Mesendoderm (in vitro differentiated cells): ENCODE measurements around the gene NPIPA7.
"Not testable (repeated sequence)": the region's sequence is repeated elsewhere in the genome, so short reads cannot be mapped to it uniquely, and the experiment has no call there.

ENCODE experiments used
- DNase-seq: peaks from one replicate; pipeline ENCODE4 v3.0.0; 2013
- H2AK5ac ChIP-seq: 2 replicates; pipeline ENCODE4 v1.6.1; 2013; ENCODE audit warnings: low read length, inconsistent platforms
- H2BK120ac ChIP-seq: 2 replicates; pipeline ENCODE4 v1.6.1; 2013; ENCODE audit warnings: low read depth, mild to moderate bottlenecking, low read length, moderate library complexity, mixed read lengths
- H2BK15ac ChIP-seq: replicated peaks from 2 replicates; pipeline ENCODE4 v1.6.1; 2013; ENCODE audit warnings: low read depth, mild to moderate bottlenecking, moderate library complexity
- H2BK5ac ChIP-seq: 2 replicates; pipeline ENCODE4 v1.6.1; 2013; ENCODE audit warnings: low read length, inconsistent platforms
- H3K18ac ChIP-seq: 2 replicates; pipeline ENCODE4 v1.6.1; 2013; ENCODE audit warnings: mild to moderate bottlenecking, low read length, mixed read lengths
- H3K23ac ChIP-seq: one replicate; pipeline ENCODE4 v1.6.1; 2013; ENCODE audit warnings: low read length
- H3K27ac ChIP-seq: 2 replicates; pipeline ENCODE4 v1.5.1; 2013; ENCODE audit warnings: low read depth, mild to moderate bottlenecking, inconsistent platforms, low read length, moderate library complexity
- H3K27me3 ChIP-seq: 2 replicates; pipeline ENCODE4 v1.6.1; 2013; ENCODE audit warnings: low read length, control low read depth, mild to moderate bottlenecking, inconsistent platforms; ENCODE audit not compliant: insufficient read depth, poor library complexity
- H3K36me3 ChIP-seq: 2 replicates; pipeline ENCODE4 v1.6.1; 2013; ENCODE audit warnings: low read length, inconsistent platforms; ENCODE audit not compliant: control insufficient read depth, insufficient read depth
- H3K4ac ChIP-seq: one replicate; pipeline ENCODE4 v1.6.1; 2013; ENCODE audit warnings: low read depth, mild to moderate bottlenecking, low read length, moderate library complexity
- H3K4me1 ChIP-seq: 2 replicates; pipeline ENCODE4 v1.6.1; 2013; ENCODE audit warnings: low read depth, low read length, inconsistent platforms; ENCODE audit not compliant: control insufficient read depth
- H3K4me2 ChIP-seq: 2 replicates; pipeline ENCODE4 v1.6.1; 2013; ENCODE audit warnings: low read length
- H3K4me3 ChIP-seq: 2 replicates; pipeline ENCODE4 v1.5.1; 2013; ENCODE audit warnings: mild to moderate bottlenecking, low read length
- H3K56ac ChIP-seq: one replicate; pipeline ENCODE4 v1.6.1; 2013; ENCODE audit warnings: low read length
- H3K79me1 ChIP-seq: 2 replicates; pipeline ENCODE4 v1.6.1; 2013; ENCODE audit warnings: low read length, inconsistent platforms
- H3K79me2 ChIP-seq: 2 replicates; pipeline ENCODE4 v1.6.1; 2013; ENCODE audit warnings: mild to moderate bottlenecking, low read length; ENCODE audit not compliant: control insufficient read depth, insufficient read depth
- H3K9ac ChIP-seq: 2 replicates; pipeline ENCODE4 v1.6.1; 2013; ENCODE audit warnings: low read length, inconsistent platforms
- H4K5ac ChIP-seq: one replicate; pipeline ENCODE4 v1.6.1; 2013; ENCODE audit warnings: low read length
- H4K8ac ChIP-seq: one replicate; pipeline ENCODE4 v1.6.1; 2013; ENCODE audit warnings: low read depth, mild to moderate bottlenecking, control low read depth, low read length, moderate library complexity
- WGBS: extraction: QIAGEN DNeasy Blood & Tissue Kit; methylation state at CpG from one replicate; pipeline ENCODE4 v1.1.7; 2013; ENCODE audit warnings: low lambda C conversion rate, missing lambda C conversion rate; ENCODE audit not compliant: insufficient coverage; ENCODE audit errors: extremely low coverage; 5-methylcytosine and 5-hydroxymethylcytosine counted together

NPIPA7 gene

DNA sequence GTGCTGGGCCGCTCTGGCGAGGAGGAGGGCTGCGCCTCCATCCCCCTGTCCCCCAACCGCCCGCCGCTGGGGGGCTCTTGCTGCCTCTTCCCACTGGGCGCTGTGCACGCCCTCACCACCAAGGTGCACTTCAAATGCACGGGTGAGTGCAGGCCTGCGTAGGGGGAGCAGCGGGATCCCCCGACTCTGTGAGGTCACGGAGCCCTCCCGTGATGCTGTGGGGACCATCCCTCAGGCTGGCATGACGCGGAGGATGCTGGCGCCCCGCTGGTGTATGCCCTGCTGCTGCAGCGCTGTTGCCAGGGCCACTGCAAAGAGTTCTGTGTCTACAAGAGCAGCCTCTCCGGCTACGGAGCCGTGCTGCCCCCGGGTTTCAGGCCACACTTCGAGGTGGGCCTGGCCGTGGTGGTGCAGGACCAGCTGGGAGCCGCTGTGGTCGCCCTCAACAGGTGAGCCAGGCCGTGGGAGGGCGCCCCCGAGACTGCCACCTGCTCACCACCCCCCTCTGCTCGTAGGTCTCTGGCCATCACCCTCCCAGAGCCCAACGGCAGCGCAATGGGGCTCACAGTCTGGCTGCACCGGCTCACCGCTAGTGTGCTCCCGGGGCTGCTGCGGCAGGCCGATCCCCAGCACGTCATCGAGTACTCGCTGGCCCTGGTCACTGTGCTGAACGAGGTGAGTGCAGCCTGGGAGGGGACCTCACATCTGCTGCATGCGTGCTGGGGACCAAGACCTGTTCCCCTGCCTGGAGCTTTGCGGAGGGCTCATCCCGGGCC, 9.7 kb upstream of the NPIPA7 start:
- H3K4me2 ChIP-seq, H3K79me1 ChIP-seq, H2BK15ac ChIP-seq, H3K4me3 ChIP-seq, DNase-seq, H3K4ac ChIP-seq, H3K79me2 ChIP-seq, H3K27me3 ChIP-seq, H3K9ac ChIP-seq, H2BK5ac ChIP-seq, H2BK120ac ChIP-seq, H3K36me3 ChIP-seq, H2AK5ac ChIP-seq, H3K4me1 ChIP-seq, H3K18ac ChIP-seq, H3K23ac ChIP-seq, H4K8ac ChIP-seq, H4K5ac ChIP-seq, H3K27ac ChIP-seq, H3K56ac ChIP-seq: not testable (repeated sequence)
- no CpG with 5 or more reads among the region's 45 CpGs for WGBS

DNA sequence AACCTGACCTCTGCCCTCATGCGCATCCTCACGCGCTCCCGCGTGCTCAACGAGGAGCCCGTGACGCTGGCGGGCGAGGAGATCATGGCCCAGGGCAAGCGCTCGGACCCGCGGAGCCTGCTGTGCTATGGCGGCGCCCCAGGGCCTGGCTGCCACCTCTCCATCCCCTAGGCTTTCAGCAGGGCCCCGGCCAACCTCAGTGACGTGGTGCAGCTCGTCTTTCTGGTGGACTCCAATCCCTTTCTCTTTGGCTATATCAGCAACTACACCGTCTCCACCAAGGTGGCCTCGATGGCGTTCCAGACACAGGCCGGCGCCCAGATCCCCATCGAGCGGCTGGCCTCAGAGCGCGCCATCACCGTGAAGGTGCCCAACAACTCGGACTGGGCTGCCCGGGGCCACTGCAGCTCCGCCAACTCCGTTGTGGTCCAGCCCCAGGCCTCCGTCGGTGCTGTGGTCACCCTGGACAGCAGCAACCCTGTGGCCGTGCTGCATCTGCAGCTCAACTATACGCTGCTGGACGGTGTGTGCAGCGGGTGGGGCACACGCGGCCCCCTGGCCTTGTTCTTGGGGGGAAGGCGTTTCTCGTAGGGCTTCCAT, 7.7 kb upstream of the NPIPA7 start:
- not testable (repeated sequence) for H2AK5ac ChIP-seq, H3K4me2 ChIP-seq, H3K36me3 ChIP-seq, H4K8ac ChIP-seq, DNase-seq, H3K4me1 ChIP-seq, H3K27ac ChIP-seq, H3K9ac ChIP-seq, H3K79me1 ChIP-seq, H3K23ac ChIP-seq, H4K5ac ChIP-seq, H2BK15ac ChIP-seq, H3K4me3 ChIP-seq, H2BK120ac ChIP-seq, H2BK5ac ChIP-seq, H3K56ac ChIP-seq, H3K18ac ChIP-seq, H3K4ac ChIP-seq, H3K27me3 ChIP-seq, H3K79me2 ChIP-seq
- no CpG with 5 or more reads among the region's 43 CpGs for WGBS

DNA sequence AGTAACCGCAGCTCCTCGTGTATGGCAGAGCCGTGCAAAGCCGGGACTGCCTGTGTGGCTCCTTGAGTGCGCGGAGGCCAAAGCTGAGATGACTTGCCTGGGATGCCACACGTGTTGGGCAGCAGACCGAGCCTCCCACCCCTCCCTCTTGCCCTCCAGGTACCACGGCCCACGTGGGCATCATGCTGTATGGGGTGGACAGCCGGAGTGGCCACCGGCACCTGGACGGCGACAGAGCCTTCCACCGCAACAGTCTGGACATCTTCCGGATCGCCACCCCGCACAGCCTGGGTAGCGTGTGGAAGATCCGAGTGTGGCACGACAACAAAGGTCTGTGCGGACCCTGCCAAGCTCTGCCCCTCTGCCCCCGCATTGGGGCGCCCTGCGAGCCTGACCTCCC, 4.7 kb upstream of the NPIPA7 start:
- H3K56ac ChIP-seq, H4K5ac ChIP-seq, H2BK120ac ChIP-seq, H3K36me3 ChIP-seq, H2BK5ac ChIP-seq, H4K8ac ChIP-seq, H3K79me1 ChIP-seq, H3K27ac ChIP-seq, H3K18ac ChIP-seq, H3K27me3 ChIP-seq, H2AK5ac ChIP-seq, H3K4me2 ChIP-seq, H2BK15ac ChIP-seq, H3K4me1 ChIP-seq, H3K23ac ChIP-seq, H3K4ac ChIP-seq, H3K9ac ChIP-seq, DNase-seq, H3K4me3 ChIP-seq, H3K79me2 ChIP-seq: not testable (repeated sequence)
- WGBS: no CpG with 5 or more reads among the region's 25 CpGs

DNA sequence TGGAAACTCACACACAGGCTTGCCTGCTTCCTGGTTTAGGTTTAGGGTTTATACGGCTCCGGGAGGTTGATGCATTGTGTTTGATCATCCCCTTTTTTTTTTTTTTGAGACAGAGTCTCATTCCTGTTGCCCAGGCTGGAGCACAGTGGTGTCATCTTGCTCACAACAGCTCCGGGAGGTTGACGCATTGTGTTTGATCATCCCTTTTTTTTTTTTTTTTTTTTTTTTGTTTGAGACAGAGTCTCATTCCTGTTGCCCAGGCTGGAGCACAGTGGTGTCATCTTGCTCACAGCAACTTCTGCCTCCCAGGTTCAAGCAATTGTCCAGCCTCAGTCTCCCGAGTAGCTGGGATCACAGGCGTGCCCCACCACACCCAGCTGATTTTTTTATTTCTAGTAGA, 20.7 kb downstream of the NPIPA7 start:
- DNase-seq, H3K4me1 ChIP-seq, H3K27ac ChIP-seq, H3K4me3 ChIP-seq, H3K27me3 ChIP-seq, H3K23ac ChIP-seq, H2AK5ac ChIP-seq, H2BK15ac ChIP-seq, H3K79me1 ChIP-seq, H3K79me2 ChIP-seq, H3K36me3 ChIP-seq, H3K4me2 ChIP-seq, H4K8ac ChIP-seq, H3K56ac ChIP-seq, H4K5ac ChIP-seq, H3K9ac ChIP-seq, H3K4ac ChIP-seq, H2BK120ac ChIP-seq, H3K18ac ChIP-seq, H2BK5ac ChIP-seq: not testable (repeated sequence)
- no CpG with 5 or more reads among the region's 6 CpGs for WGBS

DNA sequence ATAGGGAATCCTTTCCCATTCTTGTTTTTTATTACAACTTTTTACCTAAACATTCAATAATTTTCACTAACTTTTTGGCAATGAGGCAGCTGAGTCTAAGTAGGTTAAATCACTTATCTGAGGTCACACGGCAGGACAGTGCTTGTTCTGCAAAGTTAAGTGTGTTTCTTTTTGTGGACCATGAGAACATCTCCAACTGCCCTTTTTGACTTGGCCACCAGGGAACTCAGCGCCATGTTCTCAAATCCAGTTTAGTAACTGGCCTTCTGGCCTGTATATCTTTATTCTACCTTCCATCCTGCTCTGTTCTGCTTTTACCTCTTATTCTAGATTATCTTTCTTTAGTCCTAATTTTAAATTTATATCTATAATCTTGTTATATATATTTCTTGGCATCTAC, 23.4 kb downstream of the NPIPA7 start:
- not testable (repeated sequence) for H2BK5ac ChIP-seq, H2AK5ac ChIP-seq, H3K9ac ChIP-seq, H2BK15ac ChIP-seq, H4K8ac ChIP-seq, H3K27me3 ChIP-seq, H3K56ac ChIP-seq, H3K4me1 ChIP-seq, H3K79me2 ChIP-seq, H3K79me1 ChIP-seq, H3K27ac ChIP-seq, H3K36me3 ChIP-seq, H3K4me2 ChIP-seq, H3K18ac ChIP-seq, H2BK120ac ChIP-seq, H3K23ac ChIP-seq, DNase-seq, H3K4ac ChIP-seq, H3K4me3 ChIP-seq, H4K5ac ChIP-seq
- WGBS: no CpG with 5 or more reads among the region's 2 CpGs

DNA sequence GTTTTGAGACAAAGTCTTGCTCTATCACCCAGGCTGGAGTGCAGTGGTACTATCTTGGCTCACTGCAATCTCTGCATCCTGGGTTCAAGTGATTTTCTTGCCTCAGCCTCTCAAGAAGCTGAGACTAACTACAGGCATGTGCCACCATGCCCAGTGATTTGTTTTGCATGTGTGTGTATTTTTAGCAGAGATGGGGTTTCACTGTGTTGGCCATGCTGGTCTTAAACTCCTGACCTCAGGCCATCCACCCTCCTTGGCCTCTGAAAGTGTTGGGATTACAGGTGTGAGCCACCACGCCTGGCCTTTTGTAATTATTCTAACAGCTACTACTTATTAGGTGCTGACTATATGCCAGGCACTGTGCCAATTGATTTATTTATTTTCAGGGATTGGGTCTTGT, 25.3 kb downstream of the NPIPA7 start:
- H4K5ac ChIP-seq, H3K56ac ChIP-seq, H3K79me1 ChIP-seq, H3K18ac ChIP-seq, H3K4me1 ChIP-seq, H4K8ac ChIP-seq, H3K23ac ChIP-seq, H3K79me2 ChIP-seq, H2BK5ac ChIP-seq, H2BK15ac ChIP-seq, H3K27me3 ChIP-seq, H2BK120ac ChIP-seq, H3K4ac ChIP-seq, H3K4me2 ChIP-seq, H3K36me3 ChIP-seq, DNase-seq, H2AK5ac ChIP-seq, H3K27ac ChIP-seq, H3K9ac ChIP-seq, H3K4me3 ChIP-seq: not testable (repeated sequence)
- WGBS: no CpG with 5 or more reads among the region's 1 CpG
